Amygdala (tissue), 56 donors: ENCODE results near the gene RIC8B.

Experiments
- DNase-seq, 56 donors: peaks; one replicate each; lab custom pipeline; 2025; lab: John Stamatoyannopoulos, UW

Gene RIC8B

GRCh38 chr12:106924268-106924861, 149.9 kb downstream of the RIC8B start:
- no peak for DNase-seq

GRCh38 chr12:106926657-106927056, 152.2 kb downstream of the RIC8B start:
- no peak for DNase-seq

- no peak for DNase-seq
Observed at GRCh38 chr12:106934277-106934676, 159.8 kb downstream of the RIC8B start.
